ENCODE results near the gene SHOC2. TPM values are rescaled to one million over a fixed set of nuclear protein-coding genes. Genes with fewer than 3 reads are reported as not detected.

SHOC2 gene
- total RNA-seq, 1 donor from 2014 or later: 30.1 TPM

DNA sequence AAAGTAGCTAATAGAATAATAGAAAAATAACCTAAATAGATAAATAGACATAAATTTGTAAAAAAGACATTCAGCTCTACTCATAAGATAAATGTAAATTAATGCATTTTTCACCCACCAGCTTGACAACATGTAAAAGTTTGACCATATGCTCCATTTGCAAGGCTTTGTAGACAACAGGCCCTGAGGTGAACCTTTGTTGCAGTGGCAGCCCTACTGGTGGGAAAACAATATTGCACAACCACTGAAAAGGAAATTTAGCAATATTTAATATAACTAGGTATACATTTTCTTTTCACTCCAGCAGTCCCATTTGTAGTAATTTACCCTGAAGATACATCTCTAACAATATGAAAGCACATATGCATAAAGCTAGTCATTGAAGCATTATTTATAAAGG is 118.5 kb downstream of the SHOC2 start:
- Mint-ChIP-seq H3K9me3 (peaks cover 16% of the 10 kb centered on the region), H3K4me3 (no peak overlapping the region), H3K36me3 (ENCODE audit: low read depth) (peaks cover 17% of the 10 kb centered on the region), H3K27me3 (ENCODE audit: low read depth) (no peaks in the 10 kb centered on the region), H3K27ac (ENCODE audit: unreplicated experiment) (no peak overlapping the region), H3K4me1 (no peaks in the 10 kb centered on the region)
- TF ChIP-seq, protein P1, sequence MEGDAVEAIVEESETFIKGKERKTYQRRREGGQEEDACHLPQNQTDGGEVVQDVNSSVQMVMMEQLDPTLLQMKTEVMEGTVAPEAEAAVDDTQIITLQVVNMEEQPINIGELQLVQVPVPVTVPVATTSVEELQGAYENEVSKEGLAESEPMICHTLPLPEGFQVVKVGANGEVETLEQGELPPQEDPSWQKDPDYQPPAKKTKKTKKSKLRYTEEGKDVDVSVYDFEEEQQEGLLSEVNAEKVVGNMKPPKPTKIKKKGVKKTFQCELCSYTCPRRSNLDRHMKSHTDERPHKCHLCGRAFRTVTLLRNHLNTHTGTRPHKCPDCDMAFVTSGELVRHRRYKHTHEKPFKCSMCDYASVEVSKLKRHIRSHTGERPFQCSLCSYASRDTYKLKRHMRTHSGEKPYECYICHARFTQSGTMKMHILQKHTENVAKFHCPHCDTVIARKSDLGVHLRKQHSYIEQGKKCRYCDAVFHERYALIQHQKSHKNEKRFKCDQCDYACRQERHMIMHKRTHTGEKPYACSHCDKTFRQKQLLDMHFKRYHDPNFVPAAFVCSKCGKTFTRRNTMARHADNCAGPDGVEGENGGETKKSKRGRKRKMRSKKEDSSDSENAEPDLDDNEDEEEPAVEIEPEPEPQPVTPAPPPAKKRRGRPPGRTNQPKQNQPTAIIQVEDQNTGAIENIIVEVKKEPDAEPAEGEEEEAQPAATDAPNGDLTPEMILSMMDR (conservative IDR thresholded peaks at IDR 0.05): peak; percentile 49
- DNase-seq (ENCODE audit: low read depth, low spot score): no peak

DNA sequence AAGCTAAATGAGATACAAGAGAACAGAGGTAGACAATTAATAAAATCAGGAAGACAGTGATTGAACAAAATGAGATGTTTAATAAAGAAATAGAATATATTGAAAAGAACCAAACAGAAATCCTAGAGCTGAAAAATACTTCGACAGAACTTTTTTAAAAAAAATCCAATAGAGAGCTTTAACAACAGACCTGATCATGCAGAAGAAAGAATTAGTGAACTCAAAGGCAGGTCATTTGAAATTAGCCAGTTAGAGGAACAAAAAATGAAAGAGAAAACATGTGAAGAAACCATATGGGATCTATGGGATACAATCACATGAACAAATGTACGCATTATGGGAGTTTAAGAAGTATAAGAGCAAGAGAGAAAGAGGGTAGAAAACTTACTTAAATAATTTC is 120.1 kb downstream of the SHOC2 start:
- peaks cover 12% of the 10 kb centered on the region for H3K36me3 Mint-ChIP-seq (ENCODE audit: low read depth)
- TF ChIP-seq, protein P1 (conservative IDR thresholded peaks at IDR 0.05): no peak
- no peaks in the 10 kb centered on the region for H3K27me3 Mint-ChIP-seq (ENCODE audit: low read depth)
- no peak for DNase-seq (ENCODE audit: low read depth, low spot score)
- H3K27ac Mint-ChIP-seq (ENCODE audit: unreplicated experiment): no peak overlapping the region
- no peak overlapping the region for H3K4me3 Mint-ChIP-seq
- H3K4me1 Mint-ChIP-seq: no peaks in the 10 kb centered on the region
- peaks cover 14% of the 10 kb centered on the region for H3K9me3 Mint-ChIP-seq

DNA sequence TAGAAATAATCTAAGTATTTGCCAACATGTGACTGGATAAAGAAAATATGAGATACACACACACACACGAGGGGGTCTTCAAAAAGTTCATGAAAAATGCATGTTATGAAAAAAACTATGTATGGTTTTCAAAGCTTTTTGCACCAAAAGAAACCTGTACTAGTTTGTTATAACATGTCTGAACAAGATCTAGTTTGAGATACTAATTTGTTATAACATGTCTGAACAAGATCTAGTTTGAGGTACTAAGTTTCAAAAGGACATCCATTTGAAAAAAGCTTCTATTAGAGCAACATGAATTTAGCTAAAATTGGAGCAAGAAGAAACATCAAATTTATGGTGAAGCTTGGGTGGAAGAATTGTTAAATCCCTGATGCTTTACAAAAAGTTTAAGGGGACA is 137.6 kb downstream of the SHOC2 start:
- H3K9me3 Mint-ChIP-seq: peaks cover 16% of the 10 kb centered on the region
- DNase-seq (ENCODE audit: low read depth, low spot score): no peak
- H3K27ac Mint-ChIP-seq (ENCODE audit: unreplicated experiment): no peak overlapping the region
- no peak overlapping the region for H3K4me3 Mint-ChIP-seq
- TF ChIP-seq, protein P1 (conservative IDR thresholded peaks at IDR 0.05): no peak
- H3K4me1 Mint-ChIP-seq: no peaks in the 10 kb centered on the region
- no peaks in the 10 kb centered on the region for H3K36me3 Mint-ChIP-seq (ENCODE audit: low read depth)
- peaks cover 9% of the 10 kb centered on the region for H3K27me3 Mint-ChIP-seq (ENCODE audit: low read depth)

Small RNAs within 50 kb of the gene (microRNA-seq; reads per million reads assigned to microRNA genes)
- 3.6 reads per million for gene MIR548E

Other genes with a start within 250 kb of the SHOC2 start
- gene PDCD4, start 47.7 kb upstream of the SHOC2 start, total RNA-seq: 37.8 and 41.9 TPM in 2 replicates
- 33.6 and 37.8 TPM in 2 replicates for gene BBIP1, start 424 bp upstream of the SHOC2 start, total RNA-seq
- gene ADRA2A, start 157.4 kb downstream of the SHOC2 start, total RNA-seq: 0.07 and 0.14 TPM in 2 replicates

All from neural crest cell (in vitro differentiated cells).